ENCODE data around the gene SPATA6.

The SPATA6 gene

GRCh38 chr1:48495911-48496310, 23.9 kb upstream of the SPATA6 start:
- peaks cover 0 to 6% (median 2%) of the 10 kb centered on the region in 4 experiments for H3K4me1 ChIP-seq (ENCODE audit: control extremely low read depth in 1 of 4, control insufficient read depth in 4 of 4, insufficient read depth in 4 of 4, low read length in 3 of 4)
- DNase-seq, result no peak
- ChIA-PET CTCF (interaction anchor here (2.2 kb wide), 1 partner anchor 24 kb away, joined by 5 read pairs; the partner anchor contains the start of gene SPATA6), POLR2A (no interaction called here)
- peaks cover 0 to 2% (median 0%) of the 10 kb centered on the region in 5 experiments for H3K27me3 ChIP-seq (replicated peaks in 2 of 5; ENCODE audit: control insufficient read depth in 4 of 5, insufficient read depth in 5 of 5, low read length in 4 of 5)
- WGBS (ENCODE audit: insufficient coverage), result 100% methylated on average over 3 of the region's 3 CpGs
- H3K27ac ChIP-seq (ENCODE audit: insufficient read depth in 1 of 2, low read depth in 1 of 2, low read length in 2 of 2, poor library complexity in 1 of 2, severe bottlenecking in 2 of 2), result no peak overlapping the region
- no peak overlapping the region for H3K4me3 ChIP-seq (ENCODE audit: control insufficient read depth in 1 of 7, extremely low read depth in 1 of 7, insufficient read depth in 4 of 7, low read depth in 2 of 7, low read length in 6 of 7)
- H3K9me3 ChIP-seq (ENCODE audit: control extremely low read depth in 1 of 5, control insufficient read depth in 4 of 5, insufficient read depth in 2 of 5, low read depth in 1 of 5, low read length in 4 of 5), result no peaks in the 10 kb centered on the region
- no peaks in the 10 kb centered on the region for H3K36me3 ChIP-seq (ENCODE audit: control insufficient read depth in 4 of 4, insufficient read depth in 4 of 4, low read length in 3 of 4)

- CTCF ChIA-PET, result interaction anchor here (2.2 kb wide), 1 partner anchor 23 kb away, joined by 5 read pairs; the partner anchor contains the start of gene SPATA6
- POLR2A ChIA-PET, result no interaction called here
- no peak for DNase-seq
- Histone ChIP-seq H3K9me3 (ENCODE audit: control extremely low read depth in 1 of 5, control insufficient read depth in 4 of 5, insufficient read depth in 2 of 5, low read depth in 1 of 5, low read length in 4 of 5) (no peaks in the 10 kb centered on the region), H3K4me3 (ENCODE audit: control insufficient read depth in 1 of 7, extremely low read depth in 1 of 7, insufficient read depth in 4 of 7, low read depth in 2 of 7, low read length in 6 of 7) (no peak overlapping the region), H3K27me3 (replicated peaks in 2 of 5; ENCODE audit: control insufficient read depth in 4 of 5, insufficient read depth in 5 of 5, low read length in 4 of 5) (peaks cover 0 to 2% (median 0%) of the 10 kb centered on the region in 5 experiments), H3K36me3 (ENCODE audit: control insufficient read depth in 4 of 4, insufficient read depth in 4 of 4, low read length in 3 of 4) (no peaks in the 10 kb centered on the region), H3K4me1 (ENCODE audit: control extremely low read depth in 1 of 4, control insufficient read depth in 4 of 4, insufficient read depth in 4 of 4, low read length in 3 of 4) (peaks cover 0 to 6% (median 2%) of the 10 kb centered on the region in 4 experiments), H3K27ac (ENCODE audit: insufficient read depth in 1 of 2, low read depth in 1 of 2, low read length in 2 of 2, poor library complexity in 1 of 2, severe bottlenecking in 2 of 2) (no peak overlapping the region)
- 82% methylated on average over 1 of the region's 1 CpG for WGBS (ENCODE audit: insufficient coverage)
Measured at GRCh38 chr1:48495166-48495565, 23.2 kb upstream of the SPATA6 start.

- H3K27ac ChIP-seq (ENCODE audit: insufficient read depth in 1 of 2, low read depth in 1 of 2, low read length in 2 of 2, poor library complexity in 1 of 2, severe bottlenecking in 2 of 2), result no peak overlapping the region
Measured at GRCh38 chr1:48493970-48494769, 22.2 kb upstream of the SPATA6 start.

GRCh38 chr1:48493041-48493440, 21.0 kb upstream of the SPATA6 start:
- peaks cover 0 to 2% (median 0%) of the 10 kb centered on the region in 5 experiments for H3K27me3 ChIP-seq (replicated peaks in 2 of 5; ENCODE audit: control insufficient read depth in 4 of 5, insufficient read depth in 5 of 5, low read length in 4 of 5)
- peak in 2 of 3 donors; percentile 22 to 45 for DNase-seq
- CTCF ChIA-PET, result no interaction called here
- no peak overlapping the region for H3K4me3 ChIP-seq (ENCODE audit: control insufficient read depth in 1 of 7, extremely low read depth in 1 of 7, insufficient read depth in 4 of 7, low read depth in 2 of 7, low read length in 6 of 7)
- no peaks in the 10 kb centered on the region for H3K36me3 ChIP-seq (ENCODE audit: control insufficient read depth in 4 of 4, insufficient read depth in 4 of 4, low read length in 3 of 4)
- POLR2A ChIA-PET, result no interaction called here
- no peaks in the 10 kb centered on the region for H3K9me3 ChIP-seq (ENCODE audit: control extremely low read depth in 1 of 5, control insufficient read depth in 4 of 5, insufficient read depth in 2 of 5, low read depth in 1 of 5, low read length in 4 of 5)
- H3K4me1 ChIP-seq (ENCODE audit: control extremely low read depth in 1 of 4, control insufficient read depth in 4 of 4, insufficient read depth in 4 of 4, low read length in 3 of 4), result peaks cover 0 to 3% (median 1%) of the 10 kb centered on the region in 4 experiments
- no peak overlapping the region for H3K27ac ChIP-seq (ENCODE audit: insufficient read depth in 1 of 2, low read depth in 1 of 2, low read length in 2 of 2, poor library complexity in 1 of 2, severe bottlenecking in 2 of 2)
- 71% methylated on average over 4 of the region's 5 CpGs for WGBS (ENCODE audit: insufficient coverage)

More at GRCh38 chr1:48493970-48494769, 22.2 kb upstream of the SPATA6 start:
- POLR2A ChIA-PET, result no interaction called here
- no peaks in the 10 kb centered on the region for H3K36me3 ChIP-seq (ENCODE audit: control insufficient read depth in 4 of 4, insufficient read depth in 4 of 4, low read length in 3 of 4)
- DNase-seq, result no peak
- no peaks in the 10 kb centered on the region for H3K9me3 ChIP-seq (ENCODE audit: control extremely low read depth in 1 of 5, control insufficient read depth in 4 of 5, insufficient read depth in 2 of 5, low read depth in 1 of 5, low read length in 4 of 5)
- WGBS (ENCODE audit: insufficient coverage), result 94% methylated on average over 5 of the region's 5 CpGs
- CTCF ChIA-PET, result no interaction called here
- H3K4me1 ChIP-seq (ENCODE audit: control extremely low read depth in 1 of 4, control insufficient read depth in 4 of 4, insufficient read depth in 4 of 4, low read length in 3 of 4), result peaks cover 0 to 6% (median 2%) of the 10 kb centered on the region in 4 experiments
- H3K4me3 ChIP-seq (ENCODE audit: control insufficient read depth in 1 of 7, extremely low read depth in 1 of 7, insufficient read depth in 4 of 7, low read depth in 2 of 7, low read length in 6 of 7), result no peak overlapping the region
- peaks cover 0 to 2% (median 0%) of the 10 kb centered on the region in 5 experiments for H3K27me3 ChIP-seq (replicated peaks in 2 of 5; ENCODE audit: control insufficient read depth in 4 of 5, insufficient read depth in 5 of 5, low read length in 4 of 5)

- Histone ChIP-seq H3K4me3 (ENCODE audit: control insufficient read depth in 1 of 7, extremely low read depth in 1 of 7, insufficient read depth in 4 of 7, low read depth in 2 of 7, low read length in 6 of 7) (no peak overlapping the region), H3K27ac (ENCODE audit: insufficient read depth in 1 of 2, low read depth in 1 of 2, low read length in 2 of 2, poor library complexity in 1 of 2, severe bottlenecking in 2 of 2) (no peak overlapping the region), H3K9me3 (ENCODE audit: control extremely low read depth in 1 of 5, control insufficient read depth in 4 of 5, insufficient read depth in 2 of 5, low read depth in 1 of 5, low read length in 4 of 5) (no peaks in the 10 kb centered on the region), H3K36me3 (ENCODE audit: control insufficient read depth in 4 of 4, insufficient read depth in 4 of 4, low read length in 3 of 4) (no peaks in the 10 kb centered on the region), H3K4me1 (ENCODE audit: control extremely low read depth in 1 of 4, control insufficient read depth in 4 of 4, insufficient read depth in 4 of 4, low read length in 3 of 4) (peaks cover 0 to 3% (median 1%) of the 10 kb centered on the region in 4 experiments), H3K27me3 (replicated peaks in 2 of 5; ENCODE audit: control insufficient read depth in 4 of 5, insufficient read depth in 5 of 5, low read length in 4 of 5) (peaks cover 0 to under 1% (median 0%) of the 10 kb centered on the region in 5 experiments)
- CTCF ChIA-PET, result no interaction called here
- DNase-seq, result no peak
- POLR2A ChIA-PET, result no interaction called here
Measured at GRCh38 chr1:48492392-48492791, 20.4 kb upstream of the SPATA6 start.

GRCh38 chr1:48488721-48489120, 16.7 kb upstream of the SPATA6 start:
- WGBS (ENCODE audit: insufficient coverage), result 100% methylated on average over 2 of the region's 2 CpGs

GRCh38 chr1:48480504-48480903, 8.5 kb upstream of the SPATA6 start:
- H3K4me3 ChIP-seq (ENCODE audit: control insufficient read depth in 1 of 7, extremely low read depth in 1 of 7, insufficient read depth in 4 of 7, low read depth in 2 of 7, low read length in 6 of 7), result no peak overlapping the region
- DNase-seq, result no peak
- no peaks in the 10 kb centered on the region for H3K36me3 ChIP-seq (ENCODE audit: control insufficient read depth in 4 of 4, insufficient read depth in 4 of 4, low read length in 3 of 4)
- no peaks in the 10 kb centered on the region for H3K27me3 ChIP-seq (replicated peaks in 2 of 5; ENCODE audit: control insufficient read depth in 4 of 5, insufficient read depth in 5 of 5, low read length in 4 of 5)
- ChIA-PET POLR2A (no interaction called here), CTCF (no interaction called here)
- H3K9me3 ChIP-seq (ENCODE audit: control extremely low read depth in 1 of 5, control insufficient read depth in 4 of 5, insufficient read depth in 2 of 5, low read depth in 1 of 5, low read length in 4 of 5), result peaks cover 0 to 2% (median 0%) of the 10 kb centered on the region in 5 experiments
- no peak overlapping the region for H3K27ac ChIP-seq (ENCODE audit: insufficient read depth in 1 of 2, low read depth in 1 of 2, low read length in 2 of 2, poor library complexity in 1 of 2, severe bottlenecking in 2 of 2)
- H3K4me1 ChIP-seq (ENCODE audit: control extremely low read depth in 1 of 4, control insufficient read depth in 4 of 4, insufficient read depth in 4 of 4, low read length in 3 of 4), result no peaks in the 10 kb centered on the region

More at GRCh38 chr1:48488721-48489120, 16.7 kb upstream of the SPATA6 start:
- no peak overlapping the region for H3K4me3 ChIP-seq (ENCODE audit: control insufficient read depth in 1 of 7, extremely low read depth in 1 of 7, insufficient read depth in 4 of 7, low read depth in 2 of 7, low read length in 6 of 7)
- H3K27me3 ChIP-seq (replicated peaks in 2 of 5; ENCODE audit: control insufficient read depth in 4 of 5, insufficient read depth in 5 of 5, low read length in 4 of 5), result no peaks in the 10 kb centered on the region
- no peak for DNase-seq
- H3K36me3 ChIP-seq (ENCODE audit: control insufficient read depth in 4 of 4, insufficient read depth in 4 of 4, low read length in 3 of 4), result no peaks in the 10 kb centered on the region
- no peak overlapping the region for H3K27ac ChIP-seq (ENCODE audit: insufficient read depth in 1 of 2, low read depth in 1 of 2, low read length in 2 of 2, poor library complexity in 1 of 2, severe bottlenecking in 2 of 2)
- POLR2A ChIA-PET, result no interaction called here
- peaks cover 0 to 3% (median 1%) of the 10 kb centered on the region in 4 experiments for H3K4me1 ChIP-seq (ENCODE audit: control extremely low read depth in 1 of 4, control insufficient read depth in 4 of 4, insufficient read depth in 4 of 4, low read length in 3 of 4)
- H3K9me3 ChIP-seq (ENCODE audit: control extremely low read depth in 1 of 5, control insufficient read depth in 4 of 5, insufficient read depth in 2 of 5, low read depth in 1 of 5, low read length in 4 of 5), result no peaks in the 10 kb centered on the region
- CTCF ChIA-PET, result no interaction called here
